HG02763 (cell line): ENCODE results near the gene LRRFIP2.
A peak's percentile ranks its signal among the peaks of the same experiment; 100 is the strongest.
"Not testable (repeated sequence)": the region's sequence is repeated elsewhere in the genome, so short reads cannot be mapped to it uniquely, and the experiment has no call there.

Source experiments
- ATAC-seq: cut with Tn5 transposase; IDR thresholded peaks from one replicate; pipeline ENCODE4 v1.9.1; 2021; ENCODE audit warnings: mild to moderate bottlenecking, moderate library complexity; ENCODE audit not compliant: unreplicated experiment

The LRRFIP2 gene

GRCh38 chr3:37072892-37073291 is 101.5 kb downstream of the LRRFIP2 start:
- ATAC-seq: no peak

DNA sequence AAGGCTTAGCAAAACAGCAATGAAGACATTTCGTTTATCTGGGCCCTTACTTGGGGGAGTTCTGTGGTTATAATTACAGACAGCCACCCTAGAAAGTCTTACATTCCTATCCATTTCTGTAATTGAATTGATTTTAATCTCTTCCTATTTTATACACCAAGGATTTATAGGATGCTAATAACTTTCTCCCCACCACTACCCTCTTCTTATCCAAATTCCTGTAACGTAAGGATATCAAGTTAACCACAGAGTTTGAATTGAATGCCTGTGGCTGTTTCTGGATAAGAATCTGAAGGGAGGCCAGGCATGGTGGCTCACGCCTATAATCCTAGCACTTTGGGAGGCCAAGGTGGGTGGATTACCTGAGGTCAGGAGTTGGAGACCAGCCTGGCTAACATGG is 102.5 kb downstream of the LRRFIP2 start:
- no peak for ATAC-seq

DNA sequence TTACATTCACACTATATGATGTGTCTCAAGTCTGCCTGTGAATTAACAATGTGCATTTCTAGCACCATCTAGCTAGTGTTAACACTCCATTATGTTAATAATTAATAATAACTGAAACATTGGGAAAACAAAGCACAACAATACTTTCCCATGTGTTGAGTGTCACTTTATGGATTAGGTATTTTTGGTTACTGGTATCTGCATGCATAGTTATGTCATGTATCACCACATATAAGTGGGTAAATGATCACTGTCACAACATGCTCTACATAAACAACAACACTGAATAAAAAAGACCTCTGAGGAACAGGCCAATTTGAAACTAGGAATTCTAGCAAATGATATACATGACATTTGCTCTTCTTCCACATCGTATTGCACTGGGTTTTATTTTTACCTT is 106.4 kb downstream of the LRRFIP2 start:
- ATAC-seq: no peak

GRCh38 chr3:37067577-37067976 is 106.8 kb downstream of the LRRFIP2 start:
- ATAC-seq: no peak

- no peak for ATAC-seq
These were observed 109.6 kb downstream of the LRRFIP2 start for GRCh38 chr3:37064747-37065146.

DNA sequence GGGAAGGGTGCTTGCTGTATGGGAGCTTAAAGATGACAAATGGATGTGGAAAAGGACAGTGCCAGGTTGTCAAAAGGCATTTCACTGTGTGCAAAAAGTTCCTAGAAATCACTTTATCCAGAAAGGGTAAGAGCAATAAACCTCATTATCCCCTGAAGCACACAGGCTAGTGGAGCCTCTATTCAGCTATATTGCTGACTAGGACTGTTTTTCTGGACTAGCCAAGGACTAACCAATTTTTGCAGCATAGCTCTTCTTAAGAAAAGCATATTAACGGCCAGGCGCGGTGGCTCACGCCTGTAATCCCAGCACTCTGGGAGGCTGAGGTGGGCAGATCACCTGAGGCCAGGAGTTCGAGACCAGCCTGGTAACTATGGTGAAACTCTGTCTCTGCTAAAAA is 116.3 kb downstream of the LRRFIP2 start:
- ATAC-seq: no peak

DNA sequence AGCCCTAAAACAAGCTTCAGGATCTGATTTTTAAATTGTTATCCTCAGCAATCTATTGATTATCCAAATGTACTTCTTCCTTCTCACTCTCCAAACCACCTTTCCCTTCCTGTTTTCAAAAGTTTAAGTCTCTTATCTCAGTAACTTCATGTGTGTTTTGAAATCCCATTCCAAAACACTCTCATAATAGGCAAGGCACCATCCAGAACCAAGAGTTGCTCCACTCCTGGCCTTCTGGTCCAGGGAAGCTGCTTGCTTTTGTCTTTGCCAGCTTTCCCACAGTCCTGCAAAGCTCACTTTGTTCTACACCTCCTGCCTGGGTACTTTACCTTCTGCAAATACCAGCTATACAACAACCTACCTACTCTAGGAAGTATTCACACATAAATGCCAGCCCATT is 117.6 kb downstream of the LRRFIP2 start:
- ATAC-seq: no peak

GRCh38 chr3:37055077-37055476 is 119.3 kb downstream of the LRRFIP2 start:
- ATAC-seq: not testable (repeated sequence)

DNA sequence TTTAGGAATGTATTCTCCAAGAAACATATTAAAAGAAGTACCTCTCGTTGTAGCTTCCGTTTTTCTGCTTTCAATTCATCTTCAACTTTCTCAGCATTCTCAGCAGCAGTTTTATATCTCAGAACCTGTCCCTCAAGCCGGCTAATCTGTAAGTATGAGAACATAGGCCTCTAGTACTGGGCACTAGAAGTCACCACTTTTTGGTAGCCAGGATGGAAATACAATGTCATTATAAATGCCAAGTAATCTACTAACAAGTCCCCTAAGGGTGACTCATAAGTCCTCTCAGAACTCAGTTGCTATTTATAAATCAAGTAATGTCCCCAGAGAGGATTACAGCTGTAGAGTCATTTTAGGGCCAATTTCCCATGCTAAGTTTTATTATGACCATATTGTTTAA is 120.0 kb downstream of the LRRFIP2 start:
- ATAC-seq: peak; percentile 54

DNA sequence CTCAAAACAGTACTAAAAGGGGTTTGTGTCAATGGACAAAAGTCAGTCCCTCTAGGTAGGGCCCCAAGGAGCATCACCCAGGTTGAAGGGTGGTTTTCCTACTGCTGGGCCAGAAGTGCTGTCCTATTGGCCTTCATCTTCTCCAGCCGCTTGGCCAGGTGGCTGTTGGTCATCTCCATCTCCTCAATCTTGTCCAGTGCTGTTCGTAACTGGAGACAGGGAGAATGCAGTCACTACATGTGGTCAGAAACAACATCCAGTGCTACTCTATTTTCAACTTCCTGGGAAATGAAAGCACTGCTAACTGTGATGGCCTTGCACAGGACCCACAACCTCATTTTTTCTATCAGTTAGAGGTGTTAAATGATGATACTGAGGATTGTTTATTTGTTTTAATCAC is 120.6 kb downstream of the LRRFIP2 start:
- ATAC-seq: no peak

DNA sequence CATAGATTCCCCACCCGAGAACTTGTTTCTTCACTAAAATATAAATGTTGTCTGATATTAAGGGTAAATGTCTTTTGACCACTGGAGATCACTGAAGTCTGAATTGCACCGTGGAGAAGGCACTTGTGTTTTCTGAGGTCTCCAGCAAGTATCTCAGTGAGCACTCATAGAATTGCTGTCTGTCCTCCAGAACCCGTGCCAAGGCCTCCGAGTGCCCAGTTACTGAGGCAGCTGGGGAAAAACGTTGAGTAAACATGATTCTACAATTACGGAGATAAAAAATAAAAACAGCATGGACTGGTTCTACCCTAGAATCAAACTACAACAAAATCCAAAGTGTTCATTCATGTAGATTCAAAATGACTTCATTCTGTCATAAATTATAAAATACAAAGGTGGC is 121.0 kb downstream of the LRRFIP2 start:
- no peak for ATAC-seq

- no peak for ATAC-seq
These were observed 121.5 kb downstream of the LRRFIP2 start for GRCh38 chr3:37052860-37053259.

- ATAC-seq: no peak
These were observed 124.1 kb downstream of the LRRFIP2 start for GRCh38 chr3:37050282-37050681.

DNA sequence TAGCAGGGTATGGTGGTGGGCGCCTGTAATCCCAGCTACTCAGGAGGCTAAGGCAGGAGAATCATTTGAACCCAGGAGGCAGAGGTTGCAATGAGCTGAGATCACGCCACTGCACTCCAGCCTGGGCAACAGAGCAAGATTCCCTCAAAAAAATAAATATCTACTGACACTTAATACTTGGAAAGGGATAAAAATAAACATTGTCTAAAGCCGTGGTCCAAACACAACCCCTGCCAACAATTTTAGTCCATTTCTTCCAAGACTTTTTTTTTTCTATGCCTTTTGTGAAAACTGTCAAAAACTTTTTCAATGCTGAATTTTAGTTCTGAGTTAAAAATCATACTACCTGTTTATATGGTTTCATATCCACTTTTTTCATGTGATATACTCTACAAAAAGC is 131.7 kb downstream of the LRRFIP2 start:
- not testable (repeated sequence) for ATAC-seq

DNA sequence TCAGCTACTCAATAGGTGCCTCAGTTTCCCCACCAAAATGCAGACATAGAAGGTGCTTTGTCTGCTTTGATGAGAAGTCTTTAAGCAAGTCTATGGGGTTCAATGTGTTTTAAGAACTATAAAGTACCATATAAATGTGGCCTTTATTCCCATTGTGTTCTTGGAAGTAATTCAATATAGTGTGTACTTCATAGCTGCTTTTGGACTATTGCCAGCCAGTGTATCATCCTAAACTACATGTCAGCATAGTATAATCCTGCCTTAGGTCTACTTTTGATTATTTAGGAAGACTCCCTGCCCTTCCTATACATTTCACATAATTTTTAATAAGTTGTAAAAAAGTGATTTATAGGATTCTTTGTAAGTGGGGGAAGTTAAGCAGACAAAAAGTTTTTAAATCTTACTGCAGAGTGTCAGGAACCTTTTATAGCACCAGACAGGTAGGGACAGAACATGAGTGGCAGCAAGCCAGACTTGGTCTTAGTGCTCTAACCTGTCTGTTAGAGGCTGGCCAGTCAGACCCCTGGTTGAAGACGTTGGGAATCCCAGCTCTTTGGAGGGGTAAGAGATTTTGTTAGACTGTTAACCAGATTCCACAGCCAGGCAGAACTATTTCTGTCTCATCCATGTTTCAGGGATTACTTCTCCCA is 132.7 kb downstream of the LRRFIP2 start:
- ATAC-seq: no peak

- ATAC-seq: no peak
These were observed 134.2 kb downstream of the LRRFIP2 start for GRCh38 chr3:37040231-37040630.

- ATAC-seq: no peak
These were observed 135.1 kb downstream of the LRRFIP2 start for GRCh38 chr3:37039161-37039846.

DNA sequence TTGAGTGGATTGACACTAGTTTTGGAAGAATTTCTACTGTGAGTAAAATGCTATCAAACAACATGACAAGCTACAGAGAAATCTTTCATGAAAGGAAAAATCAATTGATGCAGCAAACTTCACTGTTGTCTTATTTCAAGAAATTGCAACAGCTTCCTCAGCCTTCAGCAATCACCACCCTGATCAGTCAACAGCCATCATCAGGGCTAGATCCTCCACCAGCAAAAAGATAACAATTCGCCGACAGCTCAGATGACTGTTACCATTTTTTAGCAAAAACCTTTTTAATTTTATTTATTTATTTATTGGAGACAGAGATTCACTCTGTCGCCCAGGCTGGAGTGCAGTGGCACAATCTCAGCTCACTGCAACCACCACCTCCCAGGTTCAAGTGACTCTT is 137.0 kb downstream of the LRRFIP2 start:
- ATAC-seq: no peak

DNA sequence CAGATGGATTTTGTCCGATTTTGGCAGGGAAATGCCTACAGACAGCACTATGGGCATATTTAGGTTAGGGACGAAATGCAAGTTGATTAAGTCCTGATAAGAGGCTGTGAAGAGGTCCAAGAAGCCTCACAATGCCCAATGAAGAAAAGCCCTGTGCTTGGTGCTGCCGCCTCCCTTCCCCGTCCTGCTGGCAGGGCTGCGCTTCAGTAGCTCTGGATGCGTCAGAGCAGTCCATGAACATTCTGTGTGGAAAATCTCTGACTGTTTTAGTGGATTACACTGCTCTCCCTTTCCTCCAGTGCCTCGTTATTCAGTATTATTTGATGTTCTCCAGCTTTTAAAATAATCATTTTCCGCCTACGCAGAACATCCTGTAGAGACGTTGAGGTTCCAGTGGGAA is 141.4 kb downstream of the LRRFIP2 start:
- no peak for ATAC-seq

- ATAC-seq: no peak
These were observed 143.2 kb downstream of the LRRFIP2 start for GRCh38 chr3:37031096-37031682.

- ATAC-seq: no peak
These were observed 143.8 kb downstream of the LRRFIP2 start for GRCh38 chr3:37030588-37030987.

DNA sequence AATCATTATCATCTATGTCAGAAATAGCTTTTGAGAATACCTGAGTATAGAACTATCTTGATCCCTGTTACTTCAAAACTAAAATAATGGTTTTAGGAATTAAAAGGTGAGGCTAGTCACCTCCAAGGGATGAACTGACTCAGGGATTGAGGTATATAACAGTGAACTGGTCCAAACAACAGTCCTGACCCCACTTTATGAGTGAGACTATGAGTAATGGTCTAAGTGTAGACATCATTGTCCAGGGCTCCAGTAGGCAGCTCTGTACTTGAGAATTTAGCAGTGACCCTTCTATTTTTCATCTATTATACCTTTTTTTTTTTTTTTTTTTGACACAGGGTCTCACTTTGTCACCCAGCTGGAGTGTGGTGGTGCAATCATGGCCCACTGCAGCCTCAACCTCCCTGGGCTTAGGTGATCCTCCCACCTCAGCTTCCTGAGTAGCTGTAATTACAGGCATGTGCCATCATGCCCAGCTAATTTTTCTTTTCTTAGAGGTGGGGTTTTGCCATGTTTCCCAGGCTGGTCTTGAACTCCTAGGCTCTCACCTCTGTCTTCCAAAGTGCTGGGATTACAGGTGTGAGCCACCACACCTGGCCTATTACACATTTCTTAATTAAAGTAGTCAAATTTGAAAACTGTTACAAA is 144.7 kb downstream of the LRRFIP2 start:
- ATAC-seq: no peak
